WTC11 (cell line): Measurements from ENCODE around the gene PLXNA2. TPM values are rescaled to one million over a fixed set of nuclear protein-coding genes. Genes with fewer than 3 reads are reported as not detected.

ENCODE experiments used
- ATAC-seq: fragments of 200-7000 bp; cut with Tn5 transposase; 2 replicates; pipeline ENCODE4 v1.10.0; 2021; ENCODE audit warnings: mild to moderate bottlenecking, moderate library complexity
- CTCF ChIA-PET: fragments of 300-600 bp; sonication (Branson Sonifier 250); formaldehyde crosslinking; loops from one replicate; lab custom pipeline; 2021; ENCODE audit warnings: antibody characterized with exemption; lab: Charles Lee
- POLR2A ChIA-PET: fragments of 350-600 bp; sonication (Branson Sonifier 250); formaldehyde crosslinking; loops from one replicate; lab custom pipeline; 2021; ENCODE audit warnings: antibody characterized with exemption; lab: Charles Lee
- DNase-seq: peaks from one replicate; pipeline ENCODE4 v3.0.0; 2021; ENCODE audit warnings: low spot score
- H3K27ac Mint-ChIP-seq: 2 replicates; pipeline ENCODE4 v1.8.0; 2021; ENCODE audit warnings: mixed read lengths
- H3K27me3 Mint-ChIP-seq: 2 replicates; pipeline ENCODE4 v1.8.0; 2021; ENCODE audit warnings: low read depth, mild to moderate bottlenecking, moderate library complexity, mixed read lengths
- H3K36me3 Mint-ChIP-seq: 2 replicates; pipeline ENCODE4 v1.8.0; 2021; ENCODE audit warnings: mixed read lengths
- H3K4me1 Mint-ChIP-seq: 2 replicates; pipeline ENCODE4 v1.8.0; 2022; ENCODE audit warnings: mixed read lengths
- H3K4me3 Mint-ChIP-seq: 2 replicates; pipeline ENCODE4 v1.8.0; 2021; ENCODE audit warnings: mild to moderate bottlenecking, moderate library complexity, mixed read lengths
- H3K9me3 Mint-ChIP-seq: 2 replicates; pipeline ENCODE4 v1.8.0; 2021; ENCODE audit warnings: mixed read lengths
- AFF4 ChIP-seq: sonication (generic); formaldehyde crosslinking; IDR thresholded peaks from 2 replicates; pipeline ENCODE4 v1.8.1; 2023; ENCODE audit warnings: mild to moderate bottlenecking, missing genetic modification reagents, borderline replicate concordance
- ELF4 ChIP-seq: sonication (generic); formaldehyde crosslinking; IDR thresholded peaks from 2 replicates; pipeline ENCODE4 v1.8.1; 2022; ENCODE audit warnings: low read depth, mild to moderate bottlenecking, moderate library complexity, missing genetic modification reagents
- FOXK1 ChIP-seq: sonication (generic); formaldehyde crosslinking; IDR thresholded peaks from 2 replicates; pipeline ENCODE4 v1.8.0; 2022; ENCODE audit warnings: mild to moderate bottlenecking, moderate library complexity, missing genetic modification reagents
- IRF2 ChIP-seq: sonication (generic); formaldehyde crosslinking; IDR thresholded peaks from 2 replicates; pipeline ENCODE4 v1.8.0; 2022; ENCODE audit warnings: low read depth, missing genetic modification reagents, borderline replicate concordance
- JAZF1 ChIP-seq: fragments of 250-450 bp; sonication (Bioruptor Pico); IDR thresholded peaks from 2 replicates; pipeline ENCODE4 v1.9.0; 2021; ENCODE audit warnings: moderate library complexity, mild to moderate bottlenecking, inconsistent platforms
- MAX ChIP-seq: sonication (generic); formaldehyde crosslinking; IDR thresholded peaks from 2 replicates; pipeline ENCODE4 v1.8.0; 2022; ENCODE audit warnings: mild to moderate bottlenecking, missing genetic modification reagents
- MYBL2 ChIP-seq: sonication (generic); formaldehyde crosslinking; IDR thresholded peaks from 2 replicates; pipeline ENCODE4 v1.8.1; 2023; ENCODE audit warnings: mild to moderate bottlenecking, moderate library complexity, missing genetic modification reagents
- NFATC4 ChIP-seq: fragments of 250-450 bp; sonication (Bioruptor Pico); IDR thresholded peaks from 2 replicates; pipeline ENCODE4 v1.9.0; 2021; ENCODE audit warnings: mild to moderate bottlenecking
- NFE2L1 ChIP-seq: sonication (generic); formaldehyde crosslinking; IDR thresholded peaks from 2 replicates; pipeline ENCODE4 v1.8.1; 2023; ENCODE audit warnings: missing genetic modification reagents
- NR1H2 ChIP-seq: sonication (generic); formaldehyde crosslinking; IDR thresholded peaks from 2 replicates; pipeline ENCODE4 v1.9.0; 2021; ENCODE audit warnings: mild to moderate bottlenecking, moderate library complexity, missing genetic modification reagents
- NR2C2 ChIP-seq: sonication (generic); formaldehyde crosslinking; IDR thresholded peaks from 2 replicates; pipeline ENCODE4 v1.8.0; 2022; ENCODE audit warnings: mild to moderate bottlenecking, missing genetic modification reagents
- NR3C1 ChIP-seq: sonication (generic); formaldehyde crosslinking; conservative IDR thresholded peaks from 2 replicates; pipeline ENCODE4 v1.8.1; 2023; ENCODE audit warnings: low read depth, mild to moderate bottlenecking, missing genetic modification reagents
- OVOL2 ChIP-seq: fragments of 250-450 bp; sonication (Bioruptor Pico); IDR thresholded peaks from 2 replicates; pipeline ENCODE4 v1.9.0; 2021; ENCODE audit warnings: mild to moderate bottlenecking, borderline replicate concordance
- SOX15 ChIP-seq: fragments of 250-450 bp; sonication (Bioruptor Pico); IDR thresholded peaks from 2 replicates; pipeline ENCODE4 v1.9.0; 2021; ENCODE audit warnings: mild to moderate bottlenecking
- TEAD4 ChIP-seq: sonication (generic); formaldehyde crosslinking; IDR thresholded peaks from 2 replicates; pipeline ENCODE4 v1.8.0; 2022; ENCODE audit warnings: mild to moderate bottlenecking, missing genetic modification reagents
- ZNF138 ChIP-seq: sonication (generic); formaldehyde crosslinking; conservative IDR thresholded peaks from 2 replicates; pipeline ENCODE4 v1.8.1; 2022; ENCODE audit warnings: mild to moderate bottlenecking, moderate library complexity, missing genetic modification reagents
- ZNF232 ChIP-seq: sonication (generic); formaldehyde crosslinking; IDR thresholded peaks from 2 replicates; pipeline ENCODE4 v1.8.0; 2022; ENCODE audit warnings: mild to moderate bottlenecking, missing genetic modification reagents
- ZNF317 ChIP-seq: sonication (generic); formaldehyde crosslinking; IDR thresholded peaks from 2 replicates; pipeline ENCODE4 v1.8.1; 2023; ENCODE audit warnings: low read depth, mild to moderate bottlenecking, moderate library complexity, missing genetic modification reagents, borderline replicate concordance
- total RNA-seq: library from RNA; stranded (reverse); gene quantifications from 3 replicates; pipeline ENCODE4 v1.2.3, GENCODE V29; 2021
- TF ChIP-seq, protein P1 (sequence below): sonication (generic); formaldehyde crosslinking; IDR thresholded peaks from 2 replicates; pipeline ENCODE4 v1.8.1; 2023; ENCODE audit warnings: mild to moderate bottlenecking, missing genetic modification reagents, moderate library complexity
- TF ChIP-seq, protein P2 (sequence below): sonication (generic); formaldehyde crosslinking; IDR thresholded peaks from 2 replicates; pipeline ENCODE4 v1.8.1; 2022; ENCODE audit warnings: low read depth, missing genetic modification reagents, borderline replicate concordance

PLXNA2 gene
- total RNA-seq, 1 experiment from 2014 or later, result 4.2 TPM

DNA sequence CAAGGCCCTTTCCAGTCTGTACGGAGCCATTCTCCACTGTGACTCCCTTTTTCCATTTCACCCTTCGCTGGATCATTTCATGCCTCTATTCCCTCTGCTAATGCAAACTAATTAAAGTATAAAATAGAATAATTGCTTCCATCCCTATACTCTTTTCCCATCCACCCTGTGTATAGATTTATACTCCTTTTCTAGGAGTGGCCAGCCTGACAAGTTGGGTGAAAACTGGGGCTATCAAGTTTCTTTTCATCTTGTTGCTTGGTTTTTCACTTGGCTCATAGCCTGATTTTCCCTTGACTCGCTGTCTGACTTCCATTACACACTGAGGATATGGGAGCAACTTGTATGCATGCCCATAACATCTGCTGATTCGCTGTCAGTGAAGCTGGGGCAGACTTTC is 107.0 kb downstream of the PLXNA2 start:
- DNase-seq, result no peak
- no peak overlapping the region for H3K4me3 Mint-ChIP-seq
- CTCF ChIA-PET, result no interaction called here

DNA sequence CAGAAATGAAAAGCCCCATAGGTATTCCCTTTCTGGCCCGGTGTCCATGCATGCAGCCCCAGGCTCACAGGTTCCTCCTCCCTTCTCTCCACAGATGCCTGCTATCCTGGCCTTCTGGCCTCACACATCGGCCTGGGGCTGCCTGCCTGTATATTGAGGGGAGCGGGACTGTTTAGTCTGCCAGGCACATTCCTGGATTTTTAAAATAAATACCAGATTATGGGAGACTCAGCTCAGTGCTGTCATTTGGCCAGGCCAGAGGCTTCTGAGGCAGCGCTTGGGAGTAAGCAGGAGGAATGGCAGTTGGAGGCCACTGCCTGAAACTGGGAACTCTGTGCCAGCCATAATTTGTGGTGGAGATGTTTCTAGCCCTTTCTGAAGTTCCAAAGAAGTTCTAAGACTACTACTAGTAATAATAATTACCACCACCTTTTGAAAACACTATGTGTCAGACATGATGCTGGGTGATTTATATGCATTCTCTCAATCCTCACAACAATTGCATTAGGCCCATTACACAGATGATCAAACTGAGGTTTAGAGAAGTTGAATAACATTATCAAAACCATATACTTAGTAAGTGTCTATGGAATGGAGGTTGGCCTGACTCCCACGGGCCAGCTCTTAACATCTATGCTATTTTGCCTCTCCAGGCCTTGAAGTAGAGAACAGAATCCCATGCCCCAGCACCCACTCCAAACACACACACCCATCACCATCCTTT is 107.6 kb downstream of the PLXNA2 start:
- CTCF ChIA-PET, result interaction anchor here (1.0 kb wide), 1 partner anchor 102 kb away, joined by 3 read pairs; no protein-coding TSS in a partner anchor
- H3K4me3 Mint-ChIP-seq, result no peak overlapping the region
- ATAC-seq, result no peak

More for the DNA sequence above, 107.0 kb downstream of the PLXNA2 start:
- Mint-ChIP-seq H3K27ac (no peak overlapping the region), H3K36me3 (no peaks in the 10 kb centered on the region), H3K4me1 (peaks cover 37% of the 10 kb centered on the region), H3K27me3 (no peaks in the 10 kb centered on the region; the same call in 1 of the 2 replicates), H3K9me3 (no peaks in the 10 kb centered on the region)
- ATAC-seq, result no peak
- no peak for TF ChIP-seq MYBL2
- POLR2A ChIA-PET, result no interaction called here

More for the DNA sequence above, 107.6 kb downstream of the PLXNA2 start:
- TF ChIP-seq ZNF317 (CRISPR knock-in tag) (no peak), FOXK1 (CRISPR knock-in tag) (no peak), MAX (CRISPR knock-in tag) (no peak), NR3C1 (no peak), ELF4 (CRISPR knock-in tag) (no peak), ZNF138 (no peak), NR1H2 (CRISPR knock-in tag) (no peak), NFE2L1 (no peak), ZNF232 (no peak), NFATC4 (CRISPR knock-in tag) (no peak), OVOL2 (CRISPR knock-in tag) (no peak), JAZF1 (CRISPR knock-in tag) (no peak), SOX15 (no peak), NR2C2 (CRISPR knock-in tag) (no peak), AFF4 (CRISPR knock-in tag) (no peak), IRF2 (CRISPR knock-in tag) (no peak), TEAD4 (no peak)
- TF ChIP-seq, protein P1, sequence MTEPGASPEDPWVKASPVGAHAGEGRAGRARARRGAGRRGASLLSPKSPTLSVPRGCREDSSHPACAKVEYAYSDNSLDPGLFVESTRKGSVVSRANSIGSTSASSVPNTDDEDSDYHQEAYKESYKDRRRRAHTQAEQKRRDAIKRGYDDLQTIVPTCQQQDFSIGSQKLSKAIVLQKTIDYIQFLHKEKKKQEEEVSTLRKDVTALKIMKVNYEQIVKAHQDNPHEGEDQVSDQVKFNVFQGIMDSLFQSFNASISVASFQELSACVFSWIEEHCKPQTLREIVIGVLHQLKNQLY (CRISPR knock-in tag), result no peak
- TF ChIP-seq, protein P2, sequence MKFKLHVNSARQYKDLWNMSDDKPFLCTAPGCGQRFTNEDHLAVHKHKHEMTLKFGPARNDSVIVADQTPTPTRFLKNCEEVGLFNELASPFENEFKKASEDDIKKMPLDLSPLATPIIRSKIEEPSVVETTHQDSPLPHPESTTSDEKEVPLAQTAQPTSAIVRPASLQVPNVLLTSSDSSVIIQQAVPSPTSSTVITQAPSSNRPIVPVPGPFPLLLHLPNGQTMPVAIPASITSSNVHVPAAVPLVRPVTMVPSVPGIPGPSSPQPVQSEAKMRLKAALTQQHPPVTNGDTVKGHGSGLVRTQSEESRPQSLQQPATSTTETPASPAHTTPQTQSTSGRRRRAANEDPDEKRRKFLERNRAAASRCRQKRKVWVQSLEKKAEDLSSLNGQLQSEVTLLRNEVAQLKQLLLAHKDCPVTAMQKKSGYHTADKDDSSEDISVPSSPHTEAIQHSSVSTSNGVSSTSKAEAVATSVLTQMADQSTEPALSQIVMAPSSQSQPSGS (CRISPR knock-in tag), result no peak
- Mint-ChIP-seq H3K4me1 (peaks cover 42% of the 10 kb centered on the region), H3K9me3 (no peaks in the 10 kb centered on the region), H3K27ac (no peak overlapping the region), H3K27me3 (peaks cover 4% of the 10 kb centered on the region), H3K36me3 (no peaks in the 10 kb centered on the region)
- POLR2A ChIA-PET, result no interaction called here
- DNase-seq, result no peak
